Endothelial cell of umbilical vein (primary cell): ENCODE data around the gene WASHC2A. TPM values are rescaled to one million over a fixed set of nuclear protein-coding genes. Genes with fewer than 3 reads are reported as not detected.
"Not testable (repeated sequence)": the region's sequence is repeated elsewhere in the genome, so short reads cannot be mapped to it uniquely, and the experiment has no call there.

Experiments
- BruUV-seq: library from RNA; stranded (reverse); fragments of 400-500 nt; replicated peaks from 2 replicates; lab custom pipeline; 2021; lab: Mats Ljungman, UMichigan
- CTCF ChIA-PET: fragments of 300-600, 350-600 bp; sonication (Branson Sonifier 250); formaldehyde crosslinking; loops from one replicate; lab custom pipeline; 2021; ENCODE audit warnings: antibody characterized with exemption, inconsistent platforms; lab: Charles Lee
- POLR2A ChIA-PET: fragments of 300-600, 350-600 bp; sonication (Branson Sonifier 250); formaldehyde crosslinking; loops from one replicate; lab custom pipeline; 2021; ENCODE audit warnings: antibody characterized with exemption, inconsistent platforms; lab: Charles Lee
- DNase-seq: peaks from one replicate; pipeline ENCODE4 v3.0.0-alpha.2; 2011; ENCODE audit warnings: low read depth, low spot score
- FAIRE-seq: peaks from 2 replicates; lab custom pipeline; 2011; peaks lifted over from hg19 to GRCh38; lab: Jason Lieb, UNC
- H2AFZ ChIP-seq: 2 replicates; pipeline ENCODE4 v1.6.0; 2012; ENCODE audit warnings: low read depth, low read length, control low read depth, inconsistent platforms
- H3K27ac ChIP-seq: 2 replicates; pipeline ENCODE4 v1.5.1; 2011; ENCODE audit warnings: low read depth, mild to moderate bottlenecking, control low read depth, low read length, moderate library complexity; ENCODE audit not compliant: insufficient read depth
- H3K27me3 ChIP-seq, 2 experiments: 2 replicates each; pipeline versions ENCODE4 v1.6.0 to v1.6.1; 2011; ENCODE audit warnings: low read length in 2 of 2, mixed read lengths in 1 of 2; ENCODE audit not compliant: control insufficient read depth in 2 of 2, insufficient read depth in 2 of 2
- H3K36me3 ChIP-seq, 2 experiments: 2 replicates in 1 of 2; 3 replicates in 1 of 2; pipeline ENCODE4 v1.5.1; 2011; ENCODE audit warnings: low read length in 2 of 2, mild to moderate bottlenecking in 1 of 2, moderate library complexity in 1 of 2; ENCODE audit not compliant: control insufficient read depth in 2 of 2, insufficient read depth in 2 of 2; ENCODE audit errors: extremely low read depth in 1 of 2
- H3K4me1 ChIP-seq: 3 replicates; pipeline ENCODE4 v1.5.1; 2011; ENCODE audit warnings: mild to moderate bottlenecking, low read length; ENCODE audit not compliant: control insufficient read depth, insufficient read depth; ENCODE audit errors: extremely low read depth
- H3K4me2 ChIP-seq: 2 replicates; pipeline ENCODE4 v1.6.1; 2011; ENCODE audit warnings: low read length, control low read depth, mixed read lengths; ENCODE audit not compliant: insufficient read depth
- H3K4me3 ChIP-seq, 3 experiments: fragments of 200-600 bp in 1 of 3; sonication (generic), shearing (Covaris generic) in 1 of 3; replicated peaks in 1 of 3; 2 replicates each; pipeline ENCODE4 v1.5.1; 2011 to 2016; ENCODE audit warnings: control low read depth in 3 of 3, low read length in 3 of 3, mild to moderate bottlenecking in 2 of 3, inconsistent platforms in 1 of 3, low read depth in 1 of 3, moderate library complexity in 1 of 3; ENCODE audit not compliant: insufficient read depth in 1 of 3
- H3K79me2 ChIP-seq: 2 replicates; pipeline ENCODE4 v1.6.0; 2012; ENCODE audit warnings: low read length, inconsistent platforms; ENCODE audit not compliant: control insufficient read depth, insufficient read depth
- H3K9ac ChIP-seq: replicated peaks from 2 replicates; pipeline ENCODE3; 2011; ENCODE audit warnings: low read length, control low read depth; ENCODE audit not compliant: insufficient read depth; ENCODE audit errors: extremely low read depth
- H3K9me1 ChIP-seq: replicated peaks from 3 replicates; pipeline ENCODE4 v1.6.0; 2011; ENCODE audit warnings: mild to moderate bottlenecking, low read length; ENCODE audit not compliant: control insufficient read depth, insufficient read depth; ENCODE audit errors: extremely low read depth
- H3K9me3 ChIP-seq: replicated peaks from 2 replicates; pipeline ENCODE4 v1.5.1; 2012; ENCODE audit warnings: low read length, inconsistent platforms; ENCODE audit not compliant: control insufficient read depth, insufficient read depth
- H4K20me1 ChIP-seq: replicated peaks from 2 replicates; pipeline ENCODE3; 2011; ENCODE audit warnings: mild to moderate bottlenecking, low read length; ENCODE audit not compliant: control insufficient read depth, insufficient read depth; ENCODE audit errors: extremely low read depth
- dilution Hi-C: fragments of 300-500 bp; cut with MboI; formaldehyde crosslinking; loops from one replicate; pipeline ENCODE4 v1.15.0; 2019; ENCODE audit warnings: low sequenced_read_pairs; ENCODE audit not compliant: extremely low pct_ligation_motif_present
- intact Hi-C: fragments of 100-400 bp; cut with micrococcal nuclease; formaldehyde crosslinking; loops from one replicate; pipeline ENCODE4 v1.10.0; 2022
- polyA plus RNA-seq, 4 experiments: library from polyadenylated mRNA; depleted of rRNA in 3 of 4; stranded (reverse) in 3 of 4; unstranded in 1 of 4; fragments of >200 nt; gene quantifications; 2 replicates each; pipeline versions ENCODE4 v1.2.1 to v1.2.3, GENCODE V29; 2011 to 2012; ENCODE audit warnings: missing spikeins in 1 of 4
- total RNA-seq: library from RNA; stranded (reverse); gene quantifications from 2 replicates; pipeline ENCODE4 v1.2.3, GENCODE V29; 2021

Gene WASHC2A
- total and polyA plus RNA-seq, 2 donors (not counting 3 experiments of a cell fraction or from before 2014, with no cell fraction given), result 15.1 to 50.1 TPM

- dilution Hi-C loops, H3K4me1 ChIP-seq, H3K4me3 ChIP-seq, intact Hi-C loops, BruUV-seq, H3K36me3 ChIP-seq, H4K20me1 ChIP-seq, H3K27ac ChIP-seq, H3K27me3 ChIP-seq, POLR2A ChIA-PET, H3K9ac ChIP-seq, FAIRE-seq, H3K9me3 ChIP-seq, H3K4me2 ChIP-seq, H3K9me1 ChIP-seq, DNase-seq, H2AFZ ChIP-seq, CTCF ChIA-PET, H3K79me2 ChIP-seq: not testable (repeated sequence)
Observed at GRCh38 chr10:50058727-50059126, 9.0 kb upstream of the WASHC2A start.

- not testable (repeated sequence) for H3K4me2 ChIP-seq
Observed at GRCh38 chr10:50059946-50060345, 7.8 kb upstream of the WASHC2A start.

GRCh38 chr10:50061548-50061947, 6.2 kb upstream of the WASHC2A start:
- H3K36me3 ChIP-seq, H3K4me2 ChIP-seq, H2AFZ ChIP-seq, H3K9ac ChIP-seq, CTCF ChIA-PET, FAIRE-seq, H3K27me3 ChIP-seq, H4K20me1 ChIP-seq, H3K4me3 ChIP-seq, DNase-seq, BruUV-seq, H3K9me3 ChIP-seq, dilution Hi-C loops, POLR2A ChIA-PET, H3K79me2 ChIP-seq, H3K27ac ChIP-seq, H3K9me1 ChIP-seq, H3K4me1 ChIP-seq, intact Hi-C loops: not testable (repeated sequence)

More at GRCh38 chr10:50059946-50060345, 7.8 kb upstream of the WASHC2A start:
- H3K4me3 ChIP-seq, H3K27me3 ChIP-seq, H3K9me1 ChIP-seq, POLR2A ChIA-PET, H3K27ac ChIP-seq, H3K9ac ChIP-seq, intact Hi-C loops, H3K4me1 ChIP-seq, DNase-seq, CTCF ChIA-PET, dilution Hi-C loops, BruUV-seq, FAIRE-seq, H3K9me3 ChIP-seq, H3K79me2 ChIP-seq, H3K36me3 ChIP-seq, H2AFZ ChIP-seq, H4K20me1 ChIP-seq: not testable (repeated sequence)
